ENCODE measurements around the gene CMIP. TPM values are rescaled to one million over a fixed set of nuclear protein-coding genes. Genes with fewer than 3 reads are reported as not detected.

The CMIP gene
- total RNA-seq, 4 donors from 2014 or later = 44.6 to 152 (median 76.5) TPM

GRCh38 chr16:81546781-81547180 lies 102.2 kb downstream of the CMIP start:
- H3K27ac ChIP-seq = peak overlapping the region in 1 of 4 donors; percentile 22
- peaks cover 0 to 71% (median 20%) of the 10 kb centered on the region in 4 donors for H3K4me1 ChIP-seq

GRCh38 chr16:81547194-81547938 lies 102.8 kb downstream of the CMIP start:
- Histone ChIP-seq H3K36me3 (no peaks in the 10 kb centered on the region), H3K4me1 (peaks cover 0 to 77% (median 20%) of the 10 kb centered on the region in 4 donors), H3K27ac (peak overlapping the region in 1 of 4 donors; percentile 22), H3K4me3 (no peak overlapping the region), H3K27me3 (no peaks in the 10 kb centered on the region), H3K9me3 (no peaks in the 10 kb centered on the region)
- DNase-seq = no peak
- no peak for TF ChIP-seq CTCF (IDR thresholded peaks at IDR 0.05)
- no peak for TF ChIP-seq POLR2A (IDR thresholded peaks at IDR 0.05)

More at GRCh38 chr16:81546781-81547180, 102.2 kb downstream of the CMIP start:
- Histone ChIP-seq H3K36me3 (no peaks in the 10 kb centered on the region), H3K4me3 (no peak overlapping the region), H3K27me3 (no peaks in the 10 kb centered on the region), H3K9me3 (no peaks in the 10 kb centered on the region)
- TF ChIP-seq CTCF (IDR thresholded peaks at IDR 0.05) (no peak), POLR2A (IDR thresholded peaks at IDR 0.05) (no peak)
- no peak for DNase-seq

GRCh38 chr16:81547939-81548216 lies 103.3 kb downstream of the CMIP start:
- Histone ChIP-seq H3K9me3 (no peaks in the 10 kb centered on the region), H3K4me3 (no peak overlapping the region), H3K36me3 (no peaks in the 10 kb centered on the region), H3K27ac (peak overlapping the region in 1 of 4 donors; percentile 91), H3K27me3 (no peaks in the 10 kb centered on the region), H3K4me1 (peaks cover 0 to 80% (median 20%) of the 10 kb centered on the region in 4 donors)
- DNase-seq = no peak
- no peak for TF ChIP-seq CTCF (IDR thresholded peaks at IDR 0.05)
- TF ChIP-seq POLR2A (IDR thresholded peaks at IDR 0.05) = no peak

- peaks cover 0 to 80% (median 20%) of the 10 kb centered on the region in 4 donors for H3K4me1 ChIP-seq
- no peak for TF ChIP-seq CTCF (IDR thresholded peaks at IDR 0.05)
- TF ChIP-seq POLR2A (IDR thresholded peaks at IDR 0.05) = no peak
- no peak for DNase-seq
- no peak overlapping the region for H3K4me3 ChIP-seq
- no peaks in the 10 kb centered on the region for H3K27me3 ChIP-seq
- H3K27ac ChIP-seq = peak overlapping the region in 3 of 4 donors; percentile 32 to 91 (median 81)
- no peaks in the 10 kb centered on the region for H3K9me3 ChIP-seq
- H3K36me3 ChIP-seq = no peaks in the 10 kb centered on the region
Measured at GRCh38 chr16:81548551-81548875, 103.9 kb downstream of the CMIP start.

- no peaks in the 10 kb centered on the region for H3K9me3 ChIP-seq
- no peak overlapping the region for H3K4me3 ChIP-seq
- no peaks in the 10 kb centered on the region for H3K27me3 ChIP-seq
- TF ChIP-seq CTCF (IDR thresholded peaks at IDR 0.05) = peak in 1 of 6 experiments; percentile 2
- peak in 1 of 2 donors; percentile 8 for TF ChIP-seq POLR2A (IDR thresholded peaks at IDR 0.05)
- peaks cover 0 to 80% (median 21%) of the 10 kb centered on the region in 4 donors for H3K4me1 ChIP-seq
- no peaks in the 10 kb centered on the region for H3K36me3 ChIP-seq
- DNase-seq = peak in 2 of 3 donors; percentile 81 to 85
- peak overlapping the region in 3 of 4 donors; percentile 71 to 91 (median 81) for H3K27ac ChIP-seq
Measured at GRCh38 chr16:81548876-81549546, 104.4 kb downstream of the CMIP start.

All from Peyer's patch (tissue), 4 donors.